ENCODE results near the gene HDLBP. TPM values are rescaled to one million over a fixed set of nuclear protein-coding genes. Genes with fewer than 3 reads are reported as not detected.
"Not testable (repeated sequence)": the region's sequence is repeated elsewhere in the genome, so short reads cannot be mapped to it uniquely, and the experiment has no call there.

HDLBP gene
- total RNA-seq, 1 experiment from 2014 or later = 497 TPM

DNA sequence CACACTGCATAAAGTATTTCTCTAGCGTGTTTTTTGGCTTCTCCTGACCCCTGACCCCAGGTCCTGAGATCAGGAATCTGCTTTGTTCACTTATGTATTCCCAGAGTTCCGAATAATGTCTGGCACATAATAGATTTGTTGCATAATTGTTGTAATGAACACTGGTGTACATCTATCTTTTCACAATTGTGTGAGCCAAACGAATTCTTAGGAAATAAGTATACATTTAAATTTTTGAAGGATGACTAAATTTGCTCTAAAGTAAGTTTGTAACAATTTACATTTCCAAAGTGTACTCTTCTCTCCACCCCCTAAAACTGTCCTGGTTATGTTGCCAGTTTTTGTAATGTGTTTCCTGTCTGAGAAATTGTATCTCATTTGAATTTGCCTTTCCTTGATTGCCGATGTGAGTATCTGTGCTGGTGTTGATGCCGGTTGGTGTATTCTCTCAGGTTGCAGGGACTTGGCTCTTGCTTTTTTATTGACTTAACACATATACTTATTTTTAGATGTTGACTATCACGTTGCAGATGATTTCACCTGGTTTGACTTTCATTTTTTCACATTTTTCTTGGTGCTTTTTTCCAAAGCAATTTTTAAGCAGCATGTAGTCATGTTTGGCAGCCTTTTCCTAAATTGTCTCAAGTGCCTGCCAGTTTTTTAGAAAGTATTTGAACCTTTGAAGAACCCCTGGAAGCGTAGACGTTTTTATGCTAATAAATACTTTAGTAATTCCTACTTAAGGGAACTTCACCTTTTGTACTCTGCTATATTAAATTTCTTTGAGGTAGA lies 24.6 kb upstream of the HDLBP start:
- DNase-seq (ENCODE audit: low read depth) = no peak

DNA sequence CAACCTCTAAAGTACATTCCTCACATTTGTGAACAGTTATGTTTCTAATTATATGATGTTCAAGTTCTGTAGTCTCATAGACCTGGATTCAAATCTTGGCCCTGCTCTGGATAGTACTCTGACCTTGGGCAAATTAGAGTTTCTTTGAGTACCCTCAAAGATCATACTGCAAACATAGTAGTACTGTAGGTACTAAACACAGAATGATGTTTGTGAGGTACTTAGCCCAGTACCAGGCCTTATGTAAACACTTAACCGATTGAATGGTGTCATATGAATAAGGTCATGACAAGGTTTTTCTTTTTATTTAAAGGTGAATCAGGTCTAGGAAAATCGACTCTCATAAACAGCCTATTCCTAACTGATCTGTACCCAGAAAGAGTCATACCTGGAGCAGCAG lies 19.3 kb upstream of the HDLBP start:
- DNase-seq (ENCODE audit: low read depth) = no peak

DNA sequence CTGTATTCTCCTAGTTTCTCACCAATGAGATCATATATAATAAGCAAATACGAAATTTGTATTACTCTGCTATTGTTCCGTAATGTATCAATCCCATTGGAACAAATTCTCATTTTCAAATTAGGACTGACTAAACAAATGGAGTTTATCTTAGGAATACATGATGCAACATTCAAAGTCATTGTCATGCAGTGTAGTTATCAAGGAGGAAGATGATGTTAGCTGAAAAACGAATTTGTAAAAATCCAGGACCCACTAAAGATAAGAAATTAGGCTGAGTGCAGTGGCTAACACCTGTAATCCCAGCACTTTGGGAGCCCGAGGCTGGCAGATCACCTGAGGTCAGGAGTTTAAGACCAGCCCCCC lies 15.1 kb upstream of the HDLBP start:
- DNase-seq (ENCODE audit: low read depth) = no peak

DNA sequence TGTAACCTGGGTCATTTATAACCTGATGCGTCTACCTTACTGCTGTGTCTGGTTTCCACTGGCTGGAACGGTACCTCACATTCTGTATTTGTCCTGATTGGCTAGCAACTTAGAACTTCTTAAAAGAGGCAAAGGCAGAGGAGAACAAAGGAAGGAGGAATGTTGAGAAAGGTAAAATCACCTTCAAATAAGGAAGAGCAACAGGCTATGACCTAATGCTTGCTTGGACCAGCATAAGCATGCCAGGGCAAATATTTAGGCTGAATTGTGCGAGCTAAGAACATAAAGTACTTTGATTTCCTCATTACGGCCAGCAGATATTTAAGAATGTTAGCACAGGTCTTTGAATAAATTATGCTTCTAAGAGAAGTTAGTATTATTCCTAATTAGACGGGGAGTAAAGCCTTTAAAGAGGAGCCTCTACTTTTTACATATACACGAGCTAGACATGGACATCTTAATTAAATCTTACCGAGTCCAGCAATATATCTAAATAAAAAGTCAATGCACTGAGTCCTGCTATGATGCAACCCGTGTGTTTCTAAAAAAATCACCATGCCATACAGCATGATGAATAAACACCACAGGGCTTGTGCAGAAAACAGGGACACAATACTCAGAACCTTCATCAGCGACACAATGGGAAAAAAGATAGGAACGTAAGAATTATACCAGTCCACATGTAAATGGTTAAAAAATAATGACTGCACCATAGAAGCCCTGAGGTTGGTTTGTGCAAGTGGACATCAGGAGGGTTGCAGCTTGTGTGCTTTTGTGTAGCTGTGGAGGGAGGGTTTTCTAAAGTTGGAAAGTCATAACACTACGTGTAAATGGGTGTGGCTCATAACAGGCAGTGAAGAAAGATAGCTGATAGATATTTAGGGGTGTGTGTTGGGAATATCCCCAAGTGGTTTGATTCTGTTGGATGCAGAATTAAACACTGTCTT lies 14.5 kb upstream of the HDLBP start:
- no peak for DNase-seq (ENCODE audit: low read depth)

DNA sequence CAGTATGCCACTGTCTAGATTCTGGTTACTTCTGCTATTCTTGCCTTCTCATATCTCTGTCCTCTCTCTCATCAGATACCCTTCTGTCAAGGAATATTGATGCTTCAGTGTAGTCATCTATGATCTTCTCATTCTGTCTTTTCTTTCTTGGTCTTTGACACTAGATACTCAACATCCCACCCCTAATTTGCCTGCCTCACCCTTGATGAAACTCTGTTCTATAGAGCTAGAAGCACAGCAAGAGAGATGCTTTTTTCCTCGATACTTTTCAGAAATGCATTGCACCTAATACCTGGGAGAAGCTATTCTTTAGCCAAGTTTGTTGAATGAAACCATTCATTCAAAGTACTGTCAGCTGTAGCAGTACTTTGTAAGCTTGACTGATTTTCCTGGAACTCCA lies 9.8 kb upstream of the HDLBP start:
- DNase-seq (ENCODE audit: low read depth) = no peak

DNA sequence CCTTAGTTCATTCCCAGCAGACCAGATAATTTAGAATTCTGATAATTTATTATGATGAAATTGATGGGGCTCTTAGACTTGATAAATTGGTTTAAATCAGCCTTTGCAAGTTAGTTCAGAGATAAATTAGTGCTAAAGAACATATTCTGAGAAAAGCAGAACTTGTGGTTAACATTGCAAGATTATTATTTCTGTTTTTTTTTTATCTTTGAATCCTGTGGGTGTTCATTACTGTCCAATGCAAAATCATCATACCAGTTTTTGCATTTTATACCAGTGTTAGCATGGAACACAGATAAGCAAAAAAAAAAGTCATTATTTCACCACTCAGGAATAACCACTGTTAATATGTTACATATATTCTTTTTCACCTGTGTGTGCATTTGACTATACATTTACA lies 9.3 kb upstream of the HDLBP start:
- DNase-seq (ENCODE audit: low read depth) = no peak

DNA sequence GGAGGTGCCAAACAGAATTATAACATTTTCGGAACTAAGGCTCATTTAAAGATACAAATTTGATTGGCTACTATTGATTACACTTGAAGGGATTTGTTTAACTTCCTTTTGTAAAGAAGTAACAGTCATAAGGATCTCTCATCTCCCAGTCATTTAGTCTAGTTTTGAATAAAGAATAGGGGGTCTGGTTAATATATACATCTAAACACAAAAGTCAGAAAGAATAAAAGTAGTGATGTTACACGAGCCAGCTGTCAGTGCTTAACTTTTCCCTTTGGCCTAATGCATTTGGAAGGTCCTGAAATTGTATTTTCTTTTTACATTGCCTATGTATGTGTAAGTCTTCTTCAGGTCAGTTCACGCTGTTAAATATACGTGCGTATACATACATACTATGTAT lies 8.3 kb upstream of the HDLBP start:
- no peak for DNase-seq (ENCODE audit: low read depth)

DNA sequence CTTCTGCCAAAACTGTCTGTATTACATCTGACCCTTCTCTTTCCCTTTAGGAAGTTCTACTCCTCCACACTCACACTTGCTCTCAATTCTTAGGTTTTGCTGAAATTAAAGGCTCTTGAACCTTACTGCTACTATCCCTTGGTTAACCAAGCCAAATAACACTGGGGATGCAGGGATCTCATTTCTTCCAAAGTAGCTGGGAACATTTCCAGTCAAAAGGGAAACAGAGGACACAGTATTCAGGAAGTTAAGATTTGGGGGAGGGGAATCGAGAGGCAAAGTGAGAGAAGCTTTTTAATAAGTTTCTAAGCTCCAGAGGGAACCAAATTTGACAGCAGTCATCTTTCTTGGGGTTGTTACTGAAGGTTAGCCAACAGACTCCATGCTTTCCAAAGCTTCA lies 6.4 kb upstream of the HDLBP start:
- DNase-seq (ENCODE audit: low read depth) = no peak

DNA sequence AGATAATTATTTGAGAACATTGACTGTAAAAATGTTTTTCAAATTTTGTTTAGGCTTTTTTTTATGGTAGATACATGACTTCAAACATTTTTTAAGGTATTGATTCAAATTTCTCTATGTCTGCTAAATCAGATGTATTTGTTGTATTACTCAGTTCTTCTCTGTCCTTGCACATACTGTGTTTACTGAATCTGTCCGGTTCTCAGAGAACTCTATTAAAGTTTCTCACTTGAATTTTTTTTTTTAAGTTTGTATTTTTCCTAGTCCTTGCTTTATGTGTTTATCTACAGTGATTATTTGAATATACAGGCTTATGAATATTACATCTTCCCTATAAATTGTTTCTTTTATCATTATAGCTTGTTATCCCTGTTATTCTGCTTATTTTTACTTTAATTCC lies 5.6 kb upstream of the HDLBP start:
- DNase-seq (ENCODE audit: low read depth) = no peak

DNA sequence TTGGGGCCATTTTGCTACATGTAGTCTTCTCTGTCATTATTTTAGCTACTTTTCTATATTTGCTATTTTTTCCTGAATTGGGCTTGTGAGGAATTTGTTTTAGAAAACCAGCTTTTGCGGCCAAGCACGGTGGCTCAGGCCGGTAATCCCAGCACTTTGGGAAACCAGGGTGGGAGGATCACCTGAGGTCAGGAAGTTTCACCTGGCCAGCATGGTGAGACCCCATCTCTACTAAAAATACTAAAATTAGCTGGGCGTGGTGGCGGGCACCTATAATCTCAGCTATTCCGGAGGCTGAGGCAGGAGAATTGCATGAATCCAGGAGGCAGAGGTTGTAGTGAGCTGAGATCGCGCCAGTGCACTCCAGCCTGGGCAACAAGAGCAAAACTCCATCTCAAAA lies 4.9 kb upstream of the HDLBP start:
- no peak for DNase-seq (ENCODE audit: low read depth)

DNA sequence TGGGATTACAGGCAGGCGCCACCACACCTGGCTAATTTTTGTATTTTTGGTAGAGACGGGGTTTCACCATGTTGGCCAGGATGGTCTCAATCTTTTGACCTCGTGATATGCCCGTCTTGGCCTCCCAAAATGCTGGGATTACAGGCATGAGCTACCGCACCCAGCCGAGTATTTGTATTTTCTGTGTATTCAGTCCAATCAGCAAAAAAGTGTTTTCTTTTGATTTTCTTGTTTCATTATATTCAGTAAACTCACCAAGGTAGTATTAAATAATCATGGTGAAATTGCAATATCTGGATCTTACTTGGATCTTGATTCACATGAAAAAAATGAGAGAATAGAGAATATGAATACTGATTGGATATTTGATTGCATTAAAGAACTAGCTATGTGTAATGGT lies 3.4 kb upstream of the HDLBP start:
- not testable (repeated sequence) for DNase-seq (ENCODE audit: low read depth)

DNA sequence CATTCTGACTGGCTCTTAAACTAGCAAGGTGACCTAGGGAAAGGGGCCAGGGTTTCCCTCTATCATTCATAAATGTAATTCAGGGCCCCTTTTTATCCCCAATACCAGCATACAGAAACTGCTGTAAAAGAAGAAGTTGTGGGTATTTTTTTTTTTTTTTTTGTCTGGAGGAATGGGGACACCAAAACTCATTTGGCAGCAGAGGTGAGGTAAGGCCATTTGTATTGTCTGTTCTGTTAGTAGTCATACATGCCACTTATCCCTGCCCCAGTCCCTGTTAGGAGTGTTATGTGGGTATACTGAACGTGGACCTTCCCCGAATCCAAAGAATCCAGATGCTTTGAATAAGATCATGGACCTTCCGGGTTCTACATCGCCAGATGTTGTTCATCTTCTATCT lies 1.9 kb upstream of the HDLBP start:
- DNase-seq (ENCODE audit: low read depth) = no peak

DNA sequence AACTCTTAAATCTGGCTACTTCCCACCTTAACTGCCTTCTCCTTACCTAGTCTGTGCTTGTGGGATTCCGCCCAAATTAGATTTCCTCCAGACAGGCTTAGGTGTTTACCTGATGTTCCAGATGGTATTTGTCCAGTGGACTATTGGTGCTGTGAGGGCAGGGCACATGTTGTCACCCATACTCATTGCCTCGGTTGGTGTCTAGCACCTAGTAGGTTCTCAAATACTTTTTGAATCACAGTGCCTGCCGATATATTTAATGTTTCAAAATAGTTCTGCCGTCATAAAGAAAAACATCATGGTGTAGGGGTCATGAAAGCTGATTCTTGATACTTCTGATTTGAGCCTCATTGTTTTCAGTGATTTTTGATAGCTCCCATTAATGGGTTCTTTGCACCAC lies 1.4 kb upstream of the HDLBP start:
- no peak for DNase-seq (ENCODE audit: low read depth)

DNA sequence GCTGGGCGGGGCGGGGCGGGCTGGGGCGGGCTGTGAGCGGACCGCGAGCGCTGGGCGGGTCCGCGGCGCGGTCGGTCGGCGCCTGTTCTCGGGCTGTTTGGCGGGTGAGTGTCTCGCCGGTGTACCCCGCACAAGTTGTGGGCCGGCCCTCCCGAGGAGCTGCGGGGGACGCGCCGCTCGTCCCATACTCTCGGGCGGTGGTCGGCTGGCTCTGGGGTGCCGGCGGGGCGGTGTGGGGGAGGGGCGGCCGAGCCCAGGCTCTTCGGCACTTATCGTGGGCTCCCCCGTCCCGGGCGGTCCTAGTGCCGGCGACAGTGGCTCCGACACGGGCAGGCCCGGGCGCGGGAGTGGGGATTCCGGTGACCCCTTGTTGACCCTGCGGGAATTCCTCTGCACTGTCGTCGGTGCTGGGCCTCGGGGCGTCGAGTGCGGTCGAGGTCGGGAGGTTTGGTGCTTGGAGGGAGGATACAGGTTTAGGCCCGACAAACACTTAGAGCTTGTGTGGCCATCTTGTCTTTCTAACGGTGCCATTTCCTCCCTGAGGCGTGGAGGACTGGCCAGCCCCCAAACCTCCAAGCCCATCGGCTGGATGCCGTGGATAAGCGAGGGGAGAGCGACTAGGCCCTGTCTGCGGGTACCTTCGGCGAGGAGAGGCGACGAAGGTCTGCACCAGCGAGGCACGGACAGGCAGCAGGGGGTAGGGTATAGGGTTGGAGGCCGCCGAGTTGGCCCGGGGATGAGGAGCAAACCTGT lies 583 bp upstream of the HDLBP start, which contains the start of gene SEPTIN2:
Gene SEPTIN2 (plus strand): TSS at position 47 of the 753 bp plus-strand sequence. CDS start 8,308 bp downstream, outside the sequence.
- peak; percentile 74 for DNase-seq (ENCODE audit: low read depth)

DNA sequence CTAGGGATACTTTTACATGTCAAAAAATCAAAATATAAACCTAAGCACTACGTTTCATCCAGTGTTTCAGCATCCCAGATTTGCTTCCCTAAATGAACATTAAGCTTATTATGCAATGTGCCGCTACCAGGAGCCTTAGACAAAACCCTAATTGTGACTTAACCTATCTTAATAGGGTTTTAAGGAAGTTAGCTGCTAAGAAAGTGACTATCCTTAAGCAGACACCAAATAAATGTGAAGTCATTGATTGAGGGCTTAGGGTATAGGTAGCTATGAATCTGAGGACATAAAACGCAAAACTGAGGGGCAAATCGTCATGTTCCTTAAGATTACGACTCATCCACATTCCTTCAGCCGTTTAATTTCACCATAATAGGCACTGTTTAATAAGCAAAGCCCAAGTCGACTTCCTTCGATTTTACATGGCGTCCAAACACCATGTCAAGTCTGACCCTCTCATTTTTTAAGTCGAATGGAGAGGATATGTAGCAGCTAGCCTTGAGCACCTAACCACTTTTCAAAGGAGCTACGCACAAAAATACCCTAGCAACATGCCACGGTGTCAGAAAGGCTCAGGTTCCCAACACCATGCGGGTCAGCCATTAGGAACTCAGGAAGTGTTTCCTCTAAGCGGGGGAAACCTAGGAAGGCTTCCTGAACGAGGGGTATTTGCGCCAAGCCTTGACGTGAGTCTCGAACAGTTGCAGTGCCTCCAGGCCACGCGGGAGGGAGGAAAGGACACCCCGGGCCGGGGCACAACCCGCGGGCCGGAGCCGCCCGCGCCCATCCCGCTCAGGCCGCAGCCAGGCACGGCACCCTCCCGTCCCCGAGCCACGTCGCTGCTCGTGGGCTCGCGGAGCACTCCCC lies 1.0 kb downstream of the HDLBP start:
- no peak for DNase-seq (ENCODE audit: low read depth)

DNA sequence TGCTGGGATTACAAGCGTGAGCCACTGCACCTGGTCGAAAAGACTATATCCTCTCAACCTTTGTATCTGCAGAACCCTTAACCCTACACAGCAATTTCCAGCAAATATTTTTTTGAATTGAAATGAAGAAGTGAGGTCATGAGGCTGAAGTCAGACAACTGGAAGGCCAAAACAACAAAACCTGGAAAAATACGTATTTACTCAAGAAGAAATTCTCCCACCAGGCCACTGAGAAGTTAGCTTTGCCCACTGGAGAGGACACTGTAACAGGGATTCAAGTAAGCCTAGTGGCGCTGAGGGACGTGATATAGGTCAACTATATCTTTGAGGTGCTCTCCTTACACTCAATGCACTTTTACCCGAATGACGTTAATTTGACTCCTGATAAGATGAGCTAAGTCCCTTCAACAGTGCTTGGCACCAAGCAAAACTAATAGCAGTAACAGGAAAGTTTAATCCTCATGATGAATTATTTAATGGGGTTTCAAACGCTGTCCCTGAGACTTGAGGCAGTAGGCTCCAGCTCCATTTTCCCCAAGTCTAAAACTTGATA lies 1.9 kb downstream of the HDLBP start:
- DNase-seq (ENCODE audit: low read depth) = no peak

DNA sequence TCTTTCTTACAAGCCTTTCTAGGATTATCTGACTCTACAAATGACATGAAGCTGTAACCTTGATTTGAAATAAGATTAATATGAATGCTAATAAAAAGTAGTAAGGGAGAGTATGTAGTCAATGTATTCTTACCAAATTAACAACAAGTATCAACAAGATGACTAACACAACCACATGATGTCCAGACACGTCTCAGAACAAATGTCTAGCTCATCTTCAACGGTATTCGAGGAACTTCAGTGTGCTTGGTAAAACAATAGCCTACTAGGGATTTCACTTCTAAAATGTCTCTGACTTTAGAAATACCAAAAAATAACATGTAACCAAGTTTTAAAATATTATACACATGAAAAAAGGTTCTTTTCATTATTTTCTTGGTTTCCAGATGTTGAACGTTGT lies 3.4 kb downstream of the HDLBP start:
- DNase-seq (ENCODE audit: low read depth) = no peak

DNA sequence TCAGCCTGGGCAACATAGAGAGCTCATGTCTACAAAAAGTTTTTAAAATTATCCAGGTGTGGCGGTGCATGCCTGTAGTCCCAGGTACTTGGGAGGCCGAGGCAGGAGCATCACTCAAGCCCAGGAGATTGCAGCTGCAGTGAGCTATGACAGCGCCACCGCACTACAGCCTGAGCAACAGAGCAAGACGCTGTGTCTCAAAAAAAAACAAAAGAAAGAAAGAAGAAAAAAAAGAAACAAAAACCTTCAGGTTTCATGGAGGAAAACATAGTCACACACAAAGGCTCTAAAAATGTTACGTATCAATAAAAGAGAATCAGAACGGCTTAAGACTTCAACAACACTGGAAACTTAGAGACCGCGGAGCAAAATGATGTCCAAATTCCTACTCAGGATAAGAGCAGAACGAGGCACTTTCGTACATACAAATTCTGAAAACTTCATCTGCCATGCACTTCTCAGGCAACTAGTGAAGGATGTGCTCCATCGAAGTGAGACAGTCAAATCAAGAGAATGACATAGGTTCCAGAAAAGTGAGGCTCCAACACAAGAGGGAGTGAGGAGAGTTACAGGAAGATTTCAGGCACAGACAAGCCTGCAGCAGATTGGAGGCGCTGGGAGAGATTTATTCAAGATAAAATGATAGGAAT lies 4.4 kb downstream of the HDLBP start:
- DNase-seq (ENCODE audit: low read depth) = no peak

DNA sequence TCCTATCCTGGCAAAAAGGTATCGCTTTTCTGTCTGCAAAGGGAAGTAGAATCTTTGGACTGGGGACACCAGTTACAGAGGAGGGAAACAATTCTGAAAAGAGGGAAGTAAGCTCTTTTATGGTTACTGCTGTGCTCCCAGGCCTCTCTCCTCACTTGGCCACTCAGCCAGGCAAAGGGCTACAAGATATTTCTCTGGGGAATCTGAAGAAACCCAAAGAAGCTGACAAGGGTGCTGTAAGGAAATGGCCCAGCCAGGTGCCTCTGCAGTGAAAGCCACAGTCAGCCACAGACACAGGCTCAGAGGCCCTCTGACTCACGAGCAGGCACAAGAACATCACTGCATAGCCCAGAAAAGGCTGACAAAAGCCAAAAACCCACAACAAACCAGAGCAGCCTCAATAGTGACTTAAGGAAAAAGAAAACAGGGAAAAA lies 5.8 kb downstream of the HDLBP start:
- DNase-seq (ENCODE audit: low read depth) = peak; percentile 70

All from HT1080 (cell line).